Astrocyte (in vitro differentiated cells and primary cell): ENCODE data around the gene LRPPRC. TPM values are rescaled to one million over a fixed set of nuclear protein-coding genes. Genes with fewer than 3 reads are reported as not detected.

Source experiments
- DNase-seq: peaks from one replicate; pipeline ENCODE4 v3.0.0-alpha.2; 2010; ENCODE audit warnings: low read depth
- FAIRE-seq: peaks from 2 replicates; lab custom pipeline; 2011; peaks lifted over from hg19 to GRCh38; lab: Jason Lieb, UNC
- H2AFZ ChIP-seq: 2 replicates; pipeline ENCODE4 v1.6.0; 2012; ENCODE audit warnings: low read depth, low read length, inconsistent platforms
- H3K27ac ChIP-seq: 2 replicates; pipeline ENCODE4 v1.5.1; 2011; ENCODE audit warnings: low read depth, low read length, inconsistent platforms
- H3K27me3 ChIP-seq: 2 replicates; pipeline ENCODE4 v1.6.0; 2011; ENCODE audit warnings: low read length, inconsistent platforms; ENCODE audit not compliant: insufficient read depth
- H3K36me3 ChIP-seq: 2 replicates; pipeline ENCODE4 v1.5.1; 2011; ENCODE audit warnings: low read length, inconsistent platforms; ENCODE audit not compliant: insufficient read depth
- H3K4me1 ChIP-seq: 2 replicates; pipeline ENCODE4 v1.5.1; 2011; ENCODE audit warnings: low read length, inconsistent platforms; ENCODE audit not compliant: insufficient read depth
- H3K4me2 ChIP-seq: 2 replicates; pipeline ENCODE4 v1.6.0; 2012; ENCODE audit warnings: low read length, inconsistent platforms
- H3K4me3 ChIP-seq: 2 replicates; pipeline ENCODE4 v1.5.1; 2011; ENCODE audit warnings: low read depth, mild to moderate bottlenecking, low read length, inconsistent platforms; ENCODE audit not compliant: insufficient read depth
- H3K79me2 ChIP-seq: 2 replicates; pipeline ENCODE4 v1.6.0; 2012; ENCODE audit warnings: mild to moderate bottlenecking, low read length, inconsistent platforms; ENCODE audit not compliant: insufficient read depth
- H3K9ac ChIP-seq: 2 replicates; pipeline ENCODE4 v1.6.0; 2012; ENCODE audit warnings: mild to moderate bottlenecking, low read length, inconsistent platforms
- H3K9me3 ChIP-seq: 2 replicates; pipeline ENCODE4 v1.5.1; 2012; ENCODE audit warnings: low read depth, mild to moderate bottlenecking, low read length, inconsistent platforms; ENCODE audit not compliant: insufficient read depth
- H4K20me1 ChIP-seq: 2 replicates; pipeline ENCODE4 v1.6.0; 2012; ENCODE audit warnings: low read length, inconsistent platforms; ENCODE audit not compliant: insufficient read depth
- H3K27ac Mint-ChIP-seq: one replicate; pipeline ENCODE4 v1.8.0; 2021; ENCODE audit warnings: mild to moderate bottlenecking, mixed read lengths; ENCODE audit not compliant: unreplicated experiment
- H3K27me3 Mint-ChIP-seq: one replicate; pipeline ENCODE4 v1.8.0; 2021; ENCODE audit warnings: low read depth, mixed read lengths; ENCODE audit not compliant: unreplicated experiment
- H3K36me3 Mint-ChIP-seq: one replicate; pipeline ENCODE4 v1.8.0; 2021; ENCODE audit warnings: low read depth, mixed read lengths; ENCODE audit not compliant: unreplicated experiment
- H3K4me1 Mint-ChIP-seq: one replicate; pipeline ENCODE4 v1.8.0; 2021; ENCODE audit warnings: low read depth, mixed read lengths; ENCODE audit not compliant: unreplicated experiment
- H3K4me3 Mint-ChIP-seq: one replicate; pipeline ENCODE4 v1.8.0; 2021; ENCODE audit warnings: mild to moderate bottlenecking, moderate library complexity, mixed read lengths; ENCODE audit not compliant: unreplicated experiment
- H3K9me3 Mint-ChIP-seq: one replicate; pipeline ENCODE4 v1.8.0; 2021; ENCODE audit warnings: mild to moderate bottlenecking, mixed read lengths; ENCODE audit not compliant: unreplicated experiment
- EZH2 ChIP-seq: IDR thresholded peaks from 2 replicates; pipeline ENCODE4 v1.6.1; 2012; ENCODE audit warnings: mild to moderate bottlenecking, low read length, inconsistent platforms; ENCODE audit not compliant: insufficient read depth
- total RNA-seq: library from RNA; stranded (reverse); gene quantifications from 2 replicates; pipeline ENCODE4 v1.2.1, GENCODE V29; 2021
- TF ChIP-seq, protein P1 (sequence below): IDR thresholded peaks from 2 replicates; pipeline ENCODE4 v1.5.1; 2011; ENCODE audit warnings: low read depth, mild to moderate bottlenecking, inconsistent platforms, low read length, moderate library complexity; ENCODE audit not compliant: insufficient read depth

The LRPPRC gene
- total RNA-seq, 1 donor from 2014 or later: 94.9 TPM

GRCh38 chr2:43905871-43906270, 89.9 kb downstream of the LRPPRC start:
- no peaks in the 10 kb centered on the region for H3K9me3 Mint-ChIP-seq
- no peak overlapping the region for H3K27ac Mint-ChIP-seq
- FAIRE-seq: no peak

DNA sequence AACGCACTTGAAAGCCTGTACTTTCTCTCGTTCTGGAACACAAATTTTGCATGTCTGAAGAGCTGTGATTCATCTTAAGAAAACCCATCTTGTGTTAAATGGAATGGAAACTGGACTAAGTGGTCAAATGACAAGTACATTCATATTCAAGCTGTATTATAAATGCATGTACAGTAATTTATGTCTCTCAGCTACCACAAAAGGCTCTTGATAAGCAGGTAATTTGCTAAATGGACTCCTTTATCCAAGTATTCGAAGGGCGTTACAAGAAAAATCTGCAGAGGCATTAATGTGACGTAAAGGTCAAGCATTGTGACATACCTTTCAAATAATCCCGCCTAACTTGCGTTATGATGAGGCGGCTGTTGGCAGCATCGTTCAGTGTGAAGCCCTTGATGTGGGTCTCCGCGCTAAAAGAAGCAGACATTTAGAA, 90.4 kb downstream of the LRPPRC start:
- H3K27me3 Mint-ChIP-seq: no peaks in the 10 kb centered on the region
- H3K36me3 Mint-ChIP-seq: peaks cover 8% of the 10 kb centered on the region
- TF ChIP-seq, protein P1, sequence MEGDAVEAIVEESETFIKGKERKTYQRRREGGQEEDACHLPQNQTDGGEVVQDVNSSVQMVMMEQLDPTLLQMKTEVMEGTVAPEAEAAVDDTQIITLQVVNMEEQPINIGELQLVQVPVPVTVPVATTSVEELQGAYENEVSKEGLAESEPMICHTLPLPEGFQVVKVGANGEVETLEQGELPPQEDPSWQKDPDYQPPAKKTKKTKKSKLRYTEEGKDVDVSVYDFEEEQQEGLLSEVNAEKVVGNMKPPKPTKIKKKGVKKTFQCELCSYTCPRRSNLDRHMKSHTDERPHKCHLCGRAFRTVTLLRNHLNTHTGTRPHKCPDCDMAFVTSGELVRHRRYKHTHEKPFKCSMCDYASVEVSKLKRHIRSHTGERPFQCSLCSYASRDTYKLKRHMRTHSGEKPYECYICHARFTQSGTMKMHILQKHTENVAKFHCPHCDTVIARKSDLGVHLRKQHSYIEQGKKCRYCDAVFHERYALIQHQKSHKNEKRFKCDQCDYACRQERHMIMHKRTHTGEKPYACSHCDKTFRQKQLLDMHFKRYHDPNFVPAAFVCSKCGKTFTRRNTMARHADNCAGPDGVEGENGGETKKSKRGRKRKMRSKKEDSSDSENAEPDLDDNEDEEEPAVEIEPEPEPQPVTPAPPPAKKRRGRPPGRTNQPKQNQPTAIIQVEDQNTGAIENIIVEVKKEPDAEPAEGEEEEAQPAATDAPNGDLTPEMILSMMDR: no peak
- no peak for TF ChIP-seq EZH2
- H3K4me1 Mint-ChIP-seq: peaks cover 17% of the 10 kb centered on the region
- no peak overlapping the region for H3K4me3 Mint-ChIP-seq
- H3K9ac ChIP-seq: peak overlapping the region; percentile 75
- peak overlapping the region; percentile 82 for H3K4me2 ChIP-seq
- H3K9me3 ChIP-seq: no peaks in the 10 kb centered on the region
- H3K27ac Mint-ChIP-seq: no peak overlapping the region
- peaks cover 4% of the 10 kb centered on the region for H3K79me2 ChIP-seq
- no peak overlapping the region for H2AFZ ChIP-seq
- no peaks in the 10 kb centered on the region for H3K27me3 ChIP-seq
- H3K4me3 ChIP-seq: peak overlapping the region; percentile 43
- H3K27ac ChIP-seq: peak overlapping the region; percentile 91
- H3K9me3 Mint-ChIP-seq: no peaks in the 10 kb centered on the region
- peaks cover 23% of the 10 kb centered on the region for H3K4me1 ChIP-seq
- H3K36me3 ChIP-seq: peaks cover 18% of the 10 kb centered on the region
- DNase-seq (peak; percentile 95), FAIRE-seq (peak; percentile 9)
- no peaks in the 10 kb centered on the region for H4K20me1 ChIP-seq

More at GRCh38 chr2:43905871-43906270, 89.9 kb downstream of the LRPPRC start:
- Mint-ChIP-seq H3K36me3 (peaks cover 8% of the 10 kb centered on the region), H3K4me1 (peaks cover 17% of the 10 kb centered on the region), H3K4me3 (no peak overlapping the region), H3K27me3 (no peaks in the 10 kb centered on the region)
- TF ChIP-seq, protein P1: no peak
- TF ChIP-seq EZH2: no peak
- DNase-seq: peak; percentile 75
- peaks cover 4% of the 10 kb centered on the region for H3K79me2 ChIP-seq
- peak overlapping the region; percentile 43 for H3K4me3 ChIP-seq
- no peaks in the 10 kb centered on the region for H4K20me1 ChIP-seq
- peak overlapping the region; percentile 75 for H3K9ac ChIP-seq
- H3K36me3 ChIP-seq: peaks cover 19% of the 10 kb centered on the region
- peak overlapping the region; percentile 91 for H3K27ac ChIP-seq
- no peaks in the 10 kb centered on the region for H3K27me3 ChIP-seq
- no peak overlapping the region for H2AFZ ChIP-seq
- H3K4me2 ChIP-seq: peak overlapping the region; percentile 82
- H3K9me3 ChIP-seq: no peaks in the 10 kb centered on the region
- H3K4me1 ChIP-seq: peaks cover 23% of the 10 kb centered on the region

GRCh38 chr2:43899589-43899988, 96.2 kb downstream of the LRPPRC start:
- Histone ChIP-seq H3K27ac (no peak overlapping the region), H3K9ac (no peak overlapping the region), H3K4me3 (no peak overlapping the region), H3K36me3 (peaks cover 36% of the 10 kb centered on the region), H3K9me3 (no peaks in the 10 kb centered on the region), H3K4me1 (peaks cover 6% of the 10 kb centered on the region), H2AFZ (no peak overlapping the region), H3K27me3 (no peaks in the 10 kb centered on the region), H4K20me1 (no peaks in the 10 kb centered on the region), H3K4me2 (no peak overlapping the region), H3K79me2 (no peaks in the 10 kb centered on the region)
- DNase-seq (no peak), FAIRE-seq (no peak)
- H3K27ac Mint-ChIP-seq: no peak overlapping the region
- H3K27me3 Mint-ChIP-seq: no peaks in the 10 kb centered on the region
- TF ChIP-seq, protein P1: no peak
- no peak for TF ChIP-seq EZH2
- H3K36me3 Mint-ChIP-seq: peaks cover 6% of the 10 kb centered on the region
- no peaks in the 10 kb centered on the region for H3K4me1 Mint-ChIP-seq
- H3K4me3 Mint-ChIP-seq: no peak overlapping the region
- H3K9me3 Mint-ChIP-seq: no peaks in the 10 kb centered on the region
